ENCODE data around the gene HMGA1. TPM values are rescaled to one million over a fixed set of nuclear protein-coding genes. Genes with fewer than 3 reads are reported as not detected.
A peak's percentile ranks its signal among the peaks of the same experiment; 100 is the strongest.

HMGA1 gene
- total and polyA plus RNA-seq, 10 of the 15 experiments (the other 5 are each of a cell fraction or from before 2014, with no cell fraction given), result 13.4 to 885 (median 508) TPM

- intact Hi-C loops (cut with micrococcal nuclease; ENCODE audit: unreplicated experiment) (no loop called here), in situ Hi-C loops (cut with MboI) (no loop called here)
- Histone ChIP-seq H3K79me2 (ENCODE audit: control insufficient read depth, insufficient read depth, low read length) (no peaks in the 10 kb centered on the region), H3K4me2 (ENCODE audit: control insufficient read depth, insufficient read depth) (no peak overlapping the region), H4K20me1 (ENCODE audit: control insufficient read depth, insufficient read depth) (no peaks in the 10 kb centered on the region), H3K9me3 (replicated peaks; ENCODE audit: control insufficient read depth, insufficient read depth, low read length) (no peaks in the 10 kb centered on the region), H3K4me1 (ENCODE audit: control insufficient read depth, insufficient read depth, low read length) (no peaks in the 10 kb centered on the region), H3K36me3 (ENCODE audit: control insufficient read depth in 2 of 2, insufficient read depth in 2 of 2, low read length in 1 of 2) (no peaks in the 10 kb centered on the region), H2AFZ (ENCODE audit: control insufficient read depth, low read depth, low read length) (peak overlapping the region; percentile 15), H3K9ac (ENCODE audit: control insufficient read depth, insufficient read depth, low read length) (no peak overlapping the region), H3K4me3 (no peak overlapping the region), H3K27ac (ENCODE audit: control insufficient read depth, insufficient read depth) (no peak overlapping the region), H3K27me3 (replicated peaks in 1 of 2; ENCODE audit: control insufficient read depth in 2 of 2, insufficient read depth in 2 of 2, low read length in 1 of 2) (no peaks in the 10 kb centered on the region)
- CTCF ChIA-PET, result interaction anchor here (0.7 to 2.8 kb wide), 3 partner anchors 27 to 456 kb away, joined by 3 to 14 read pairs (median 3); no protein-coding TSS in a partner anchor
- WGBS (ENCODE audit: insufficient coverage, insufficient replicate concordance, low lambda C conversion rate, missing lambda C conversion rate), result 84% methylated on average over 14 of the region's 14 CpGs
- RAD21 ChIA-PET (ENCODE audit: unreplicated experiment), result interaction anchor here (0.9 to 1.5 kb wide), 2 partner anchors 27 to 224 kb away, joined by 3 read pairs; no protein-coding TSS in a partner anchor
- ATAC-seq (no peak), FAIRE-seq (no peak), DNase-seq (ENCODE audit: low read depth, low spot score) (no peak)
- SMC1A ChIA-PET (ENCODE audit: uncharacterized antibody, unreplicated experiment), result interaction anchor here (0.7 to 0.9 kb wide), 2 partner anchors 18 to 22 kb away, joined by 3 to 4 read pairs; no protein-coding TSS in a partner anchor
- BruUV-seq (replicated peaks), result no TSS peak
- TF ChIP-seq ZNF217 (IDR thresholded peaks at IDR 0.05), result no peak
- TF ChIP-seq RAD51 (IDR thresholded peaks at IDR 0.05), result no peak
- no peak for TF ChIP-seq RBBP5 (conservative IDR thresholded peaks at IDR 0.05)
- TF ChIP-seq KDM1A (IDR thresholded peaks at IDR 0.05; ENCODE audit: borderline replicate concordance), result no peak
- no peak for TF ChIP-seq IKZF2 (IDR thresholded peaks at IDR 0.05)
- POLR2A ChIA-PET, result no interaction called here
These were observed 46.1 kb upstream of the HMGA1 start for GRCh38 chr6:34190504-34191122.

DNA sequence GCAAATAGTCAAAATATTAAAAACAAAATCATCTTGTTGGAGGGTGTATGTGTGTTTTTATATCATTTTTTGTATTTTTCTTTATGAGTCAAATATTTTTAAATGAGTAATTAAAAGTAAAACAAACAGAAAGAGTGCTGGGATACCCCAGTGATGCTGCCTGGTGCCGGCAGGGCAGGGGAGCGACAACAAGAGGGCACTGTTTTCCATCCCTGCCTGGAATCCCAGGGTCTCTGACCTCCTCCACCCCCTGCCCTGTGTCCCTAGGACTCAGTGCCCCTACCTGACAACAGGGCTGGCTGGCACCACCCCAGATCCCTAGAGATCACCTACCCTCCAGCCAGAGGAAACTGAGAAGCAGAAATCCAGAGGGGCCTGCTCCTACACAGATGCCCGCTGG lies 41.9 kb upstream of the HMGA1 start:
- Histone ChIP-seq H3K4me1 (ENCODE audit: control insufficient read depth, insufficient read depth, low read length) (peaks cover 8% of the 10 kb centered on the region), H3K27ac (ENCODE audit: control insufficient read depth, insufficient read depth) (no peak overlapping the region), H2AFZ (ENCODE audit: control insufficient read depth, low read depth, low read length) (no peak overlapping the region), H3K36me3 (ENCODE audit: control insufficient read depth in 2 of 2, insufficient read depth in 2 of 2, low read length in 1 of 2) (no peaks in the 10 kb centered on the region), H3K4me3 (no peak overlapping the region), H3K27me3 (replicated peaks in 1 of 2; ENCODE audit: control insufficient read depth in 2 of 2, insufficient read depth in 2 of 2, low read length in 1 of 2) (peaks cover 0 to 2% of the 10 kb centered on the region in 2 experiments; a peak in 1 of 4 replicates), H3K4me2 (ENCODE audit: control insufficient read depth, insufficient read depth) (no peak overlapping the region), H3K9ac (ENCODE audit: control insufficient read depth, insufficient read depth, low read length) (no peak overlapping the region), H4K20me1 (ENCODE audit: control insufficient read depth, insufficient read depth) (no peaks in the 10 kb centered on the region), H3K79me2 (ENCODE audit: control insufficient read depth, insufficient read depth, low read length) (no peaks in the 10 kb centered on the region), H3K9me3 (replicated peaks; ENCODE audit: control insufficient read depth, insufficient read depth, low read length) (no peaks in the 10 kb centered on the region)
- TF ChIP-seq, protein P1, sequence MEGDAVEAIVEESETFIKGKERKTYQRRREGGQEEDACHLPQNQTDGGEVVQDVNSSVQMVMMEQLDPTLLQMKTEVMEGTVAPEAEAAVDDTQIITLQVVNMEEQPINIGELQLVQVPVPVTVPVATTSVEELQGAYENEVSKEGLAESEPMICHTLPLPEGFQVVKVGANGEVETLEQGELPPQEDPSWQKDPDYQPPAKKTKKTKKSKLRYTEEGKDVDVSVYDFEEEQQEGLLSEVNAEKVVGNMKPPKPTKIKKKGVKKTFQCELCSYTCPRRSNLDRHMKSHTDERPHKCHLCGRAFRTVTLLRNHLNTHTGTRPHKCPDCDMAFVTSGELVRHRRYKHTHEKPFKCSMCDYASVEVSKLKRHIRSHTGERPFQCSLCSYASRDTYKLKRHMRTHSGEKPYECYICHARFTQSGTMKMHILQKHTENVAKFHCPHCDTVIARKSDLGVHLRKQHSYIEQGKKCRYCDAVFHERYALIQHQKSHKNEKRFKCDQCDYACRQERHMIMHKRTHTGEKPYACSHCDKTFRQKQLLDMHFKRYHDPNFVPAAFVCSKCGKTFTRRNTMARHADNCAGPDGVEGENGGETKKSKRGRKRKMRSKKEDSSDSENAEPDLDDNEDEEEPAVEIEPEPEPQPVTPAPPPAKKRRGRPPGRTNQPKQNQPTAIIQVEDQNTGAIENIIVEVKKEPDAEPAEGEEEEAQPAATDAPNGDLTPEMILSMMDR (IDR thresholded peaks at IDR 0.05 in 2 of 3, conservative IDR thresholded peaks at IDR 0.05 in 1 of 3; ENCODE audit: control insufficient read depth in 2 of 3, extremely low read depth in 1 of 3, insufficient read depth in 1 of 3, low read depth in 3 of 3, low read length in 3 of 3), result 0 out of 6 replicates have a peak, but pooled peaks of 1 of the 3 experiments have one; percentile 2
- TF ChIP-seq DPF2 (IDR thresholded peaks at IDR 0.05), result no peak
- CTCF ChIA-PET, result interaction anchor here (1.4 to 4.4 kb wide), 4 partner anchors 54 to 265 kb away, joined by 4 to 56 read pairs (median 36); partner anchors contain the start of gene SMIM29
- RAD21 ChIA-PET (ENCODE audit: unreplicated experiment), result no interaction called here
- BruUV-seq (replicated peaks), result no TSS peak
- ATAC-seq (no peak), DNase-seq (ENCODE audit: low read depth, low spot score) (no peak), FAIRE-seq (no peak)
- SMC1A ChIA-PET (ENCODE audit: uncharacterized antibody, unreplicated experiment), result interaction anchor here (0.8 to 2.2 kb wide), 3 partner anchors 12 to 54 kb away, joined by 3 to 20 read pairs (median 3); partner anchors contain the start of gene SMIM29
- POLR2A ChIA-PET, result interaction anchor here (0.6 kb wide), 1 partner anchor 26 kb away, joined by 5 read pairs; no protein-coding TSS in a partner anchor
- 55% methylated on average over 3 of the region's 3 CpGs for WGBS (ENCODE audit: insufficient coverage, insufficient replicate concordance, low lambda C conversion rate, missing lambda C conversion rate)
- in situ Hi-C loops (cut with MboI) (no loop called here), intact Hi-C loops (cut with micrococcal nuclease; ENCODE audit: unreplicated experiment) (no loop called here)

Data from GM12878 (cell line).